ENCODE data around the gene GTF3C1. TPM values are rescaled to one million over a fixed set of nuclear protein-coding genes. Genes with fewer than 3 reads are reported as not detected.

The GTF3C1 gene
- total and polyA plus RNA-seq, 3 experiments from 2014 or later: 58.6 to 62.7 (median 60.4) TPM

DNA sequence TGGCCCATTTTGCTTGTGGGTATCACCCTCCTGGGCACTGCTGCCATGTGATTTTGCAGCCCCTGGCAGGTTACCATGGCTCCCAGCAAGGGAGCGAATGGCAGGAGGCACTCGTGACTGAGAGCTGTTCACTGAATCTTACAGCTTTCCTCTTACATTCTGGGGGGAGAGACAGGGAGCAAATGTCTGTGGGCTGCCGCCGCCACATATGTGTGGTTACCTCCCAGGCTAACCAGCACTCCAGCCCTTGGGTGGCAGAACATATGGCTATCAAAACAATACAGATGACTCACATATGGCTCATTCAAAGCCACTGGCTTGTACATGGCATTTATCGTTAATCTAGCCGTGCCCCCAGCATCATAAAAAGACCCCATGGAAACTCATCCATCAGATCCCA is 19.8 kb downstream of the GTF3C1 start:
- Histone ChIP-seq H3K4me1 (ENCODE audit: insufficient read depth, low read length) (no peaks in the 10 kb centered on the region), H3K36me3 (ENCODE audit: insufficient read depth, low read length) (peaks cover 55% of the 10 kb centered on the region), H3K4me3 (ENCODE audit: low read length) (no peak overlapping the region), H3K27me3 (ENCODE audit: insufficient read depth, low read length, poor library complexity, severe bottlenecking) (no peaks in the 10 kb centered on the region), H3K27ac (ENCODE audit: low read depth, low read length) (no peak overlapping the region), H3K9me3 (ENCODE audit: low read length) (no peaks in the 10 kb centered on the region)
- ChIA-PET POLR2A (no interaction called here), CTCF (no interaction called here)
- H3K4me1 Mint-ChIP-seq: peaks cover 0 to 3% (median 2%) of the 10 kb centered on the region in 3 donors
- peak overlapping the region in 1 of 8 donors; percentile 70 for H3K27ac Mint-ChIP-seq
- no peak for DNase-seq
- H3K27me3 Mint-ChIP-seq: peaks cover 0 to 2% of the 10 kb centered on the region in 2 donors
- H3K4me3 Mint-ChIP-seq: no peak overlapping the region
- H3K36me3 Mint-ChIP-seq: peaks cover 34 to 94% (median 39%) of the 10 kb centered on the region in 3 donors
- no peaks in the 10 kb centered on the region for H3K9me3 Mint-ChIP-seq

DNA sequence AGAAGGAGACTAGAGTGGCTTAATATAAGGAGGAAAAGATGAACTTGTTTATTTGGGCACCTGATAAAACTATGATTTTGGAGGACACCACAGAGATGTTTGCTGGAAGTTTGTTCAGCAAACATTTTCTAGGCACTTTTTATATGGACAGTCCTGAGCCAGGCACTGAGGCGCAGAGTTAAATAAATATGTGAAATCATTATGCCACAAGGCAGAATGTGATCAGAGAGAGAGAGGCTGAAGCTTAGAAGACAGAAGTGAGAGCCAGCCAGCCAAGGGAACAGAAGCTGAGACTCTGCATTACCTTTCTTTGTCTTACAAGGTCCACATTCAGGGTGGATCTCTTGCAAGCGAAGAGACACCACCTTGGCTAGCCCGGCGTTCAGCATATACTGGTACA is 21.4 kb downstream of the GTF3C1 start:
- DNase-seq: no peak
- H3K4me3 Mint-ChIP-seq: no peak overlapping the region
- H3K27ac ChIP-seq (ENCODE audit: low read depth, low read length): no peak overlapping the region
- peaks cover 0 to 2% of the 10 kb centered on the region in 2 donors for H3K27me3 Mint-ChIP-seq
- H3K36me3 Mint-ChIP-seq: peaks cover 33 to 96% (median 33%) of the 10 kb centered on the region in 3 donors
- H3K4me3 ChIP-seq (ENCODE audit: low read length): no peak overlapping the region
- ChIA-PET CTCF (no interaction called here), POLR2A (no interaction called here)
- H3K27ac Mint-ChIP-seq: no peak overlapping the region
- no peaks in the 10 kb centered on the region for H3K9me3 Mint-ChIP-seq
- H3K9me3 ChIP-seq (ENCODE audit: low read length): no peaks in the 10 kb centered on the region
- peaks cover 51% of the 10 kb centered on the region for H3K36me3 ChIP-seq (ENCODE audit: insufficient read depth, low read length)
- peaks cover 0 to 3% (median 2%) of the 10 kb centered on the region in 3 donors for H3K4me1 Mint-ChIP-seq
- H3K4me1 ChIP-seq (ENCODE audit: insufficient read depth, low read length): no peaks in the 10 kb centered on the region
- H3K27me3 ChIP-seq (ENCODE audit: insufficient read depth, low read length, poor library complexity, severe bottlenecking): no peaks in the 10 kb centered on the region

DNA sequence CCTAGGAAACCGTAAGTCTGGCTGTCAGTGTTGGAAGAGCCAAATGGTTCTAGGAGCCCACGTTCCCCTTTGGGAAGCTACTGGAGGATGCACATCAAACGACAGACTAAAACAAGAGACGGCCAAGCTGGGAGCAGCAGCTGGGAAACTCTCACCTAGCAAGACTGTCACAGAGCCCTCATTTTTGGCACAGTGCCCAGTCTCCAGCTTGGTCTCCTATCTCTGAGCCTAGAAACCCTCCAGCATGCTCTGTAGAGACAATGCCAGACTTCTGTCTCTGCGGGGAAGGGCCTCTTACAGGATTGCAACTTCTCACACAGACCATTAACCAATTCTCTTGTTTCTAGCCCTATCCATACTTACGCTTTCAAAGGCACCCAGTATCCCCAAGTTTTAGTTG is 23.5 kb downstream of the GTF3C1 start:
- ChIA-PET CTCF (no interaction called here), POLR2A (no interaction called here)
- H3K27ac ChIP-seq (ENCODE audit: low read depth, low read length): no peak overlapping the region
- no peaks in the 10 kb centered on the region for H3K9me3 ChIP-seq (ENCODE audit: low read length)
- Mint-ChIP-seq H3K27ac (no peak overlapping the region), H3K36me3 (peaks cover 20 to 93% (median 37%) of the 10 kb centered on the region in 3 donors), H3K9me3 (no peaks in the 10 kb centered on the region), H3K4me3 (no peak overlapping the region), H3K4me1 (peaks cover 0 to 2% (median 0%) of the 10 kb centered on the region in 3 donors), H3K27me3 (no peaks in the 10 kb centered on the region)
- no peaks in the 10 kb centered on the region for H3K27me3 ChIP-seq (ENCODE audit: insufficient read depth, low read length, poor library complexity, severe bottlenecking)
- H3K4me1 ChIP-seq (ENCODE audit: insufficient read depth, low read length): no peaks in the 10 kb centered on the region
- H3K4me3 ChIP-seq (ENCODE audit: low read length): no peak overlapping the region
- DNase-seq: no peak
- peaks cover 44% of the 10 kb centered on the region for H3K36me3 ChIP-seq (ENCODE audit: insufficient read depth, low read length)

DNA sequence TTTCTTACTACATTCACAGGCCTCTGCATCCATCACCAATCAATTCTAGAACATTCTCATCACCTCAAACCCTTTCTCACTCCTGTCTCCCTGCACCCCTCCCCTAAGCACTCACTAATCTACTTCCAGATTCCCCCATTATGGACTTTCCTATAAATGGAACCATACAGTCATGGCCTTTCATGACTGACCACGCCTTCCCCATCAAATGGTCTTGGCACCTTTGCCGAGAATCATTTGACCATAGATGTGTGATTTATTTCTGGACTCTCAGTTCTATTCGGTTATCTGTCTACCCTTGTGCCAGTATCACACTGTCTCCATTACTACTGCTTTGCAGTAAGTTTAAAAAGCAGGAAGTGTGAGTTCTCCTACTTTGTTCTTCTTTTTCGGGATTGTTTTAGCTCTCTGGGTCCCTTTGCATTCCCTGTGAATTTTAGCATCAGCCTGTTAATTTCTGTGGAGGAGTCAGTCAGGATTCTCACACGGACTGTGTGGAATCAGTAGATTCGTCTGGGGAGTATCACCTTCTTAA is 27.5 kb downstream of the GTF3C1 start:
- Histone ChIP-seq H3K4me3 (ENCODE audit: low read length) (no peak overlapping the region), H3K36me3 (ENCODE audit: insufficient read depth, low read length) (peaks cover 24% of the 10 kb centered on the region), H3K27ac (ENCODE audit: low read depth, low read length) (no peak overlapping the region), H3K9me3 (ENCODE audit: low read length) (no peaks in the 10 kb centered on the region), H3K4me1 (ENCODE audit: insufficient read depth, low read length) (no peaks in the 10 kb centered on the region), H3K27me3 (ENCODE audit: insufficient read depth, low read length, poor library complexity, severe bottlenecking) (no peaks in the 10 kb centered on the region)
- Mint-ChIP-seq H3K27ac (peak overlapping the region in 2 of 8 donors; percentile 2 to 73), H3K4me1 (peaks cover 0 to 2% (median 0%) of the 10 kb centered on the region in 3 donors), H3K9me3 (no peaks in the 10 kb centered on the region), H3K4me3 (no peak overlapping the region), H3K36me3 (peaks cover under 1 to 82% (median 29%) of the 10 kb centered on the region in 3 donors), H3K27me3 (no peaks in the 10 kb centered on the region)
- CTCF ChIA-PET: no interaction called here
- POLR2A ChIA-PET: no interaction called here
- DNase-seq: no peak

DNA sequence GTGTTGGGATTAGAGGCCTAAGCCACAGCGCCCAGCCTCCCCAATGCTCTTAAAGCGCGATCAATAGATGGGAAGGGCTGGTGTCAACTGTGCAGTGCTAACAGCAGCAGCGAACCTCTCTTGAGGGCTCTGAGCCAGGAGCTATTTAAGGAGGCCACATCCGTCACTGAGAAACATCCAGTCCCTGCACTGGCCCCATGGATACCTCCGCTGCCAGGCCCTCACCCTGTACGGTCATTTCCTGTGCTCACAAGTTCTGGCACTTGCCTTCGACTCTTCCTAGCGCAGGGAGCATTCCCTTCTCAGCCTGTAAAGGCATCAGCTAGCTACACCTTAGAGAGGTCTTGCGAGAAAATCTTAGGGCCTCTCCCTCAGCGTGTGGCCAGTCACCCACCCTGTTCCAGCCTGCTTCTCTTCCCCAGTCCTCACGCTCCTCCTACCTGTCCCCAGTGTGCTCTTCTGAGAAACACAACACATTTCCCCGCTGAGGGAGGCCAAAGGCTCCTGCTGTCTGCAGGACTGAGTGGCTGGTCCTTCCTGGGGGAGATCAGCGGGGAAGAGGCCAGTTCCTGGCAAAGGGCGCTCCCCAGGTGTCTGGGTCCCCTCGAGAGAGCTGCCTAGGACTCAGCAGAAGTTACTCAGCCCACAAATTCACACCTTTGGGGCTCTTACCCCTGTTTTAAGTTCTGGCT is 28.6 kb downstream of the GTF3C1 start:
- no peaks in the 10 kb centered on the region for H3K4me1 ChIP-seq (ENCODE audit: insufficient read depth, low read length)
- H3K27me3 ChIP-seq (ENCODE audit: insufficient read depth, low read length, poor library complexity, severe bottlenecking): no peaks in the 10 kb centered on the region
- DNase-seq: no peak
- no peaks in the 10 kb centered on the region for H3K9me3 Mint-ChIP-seq
- H3K36me3 ChIP-seq (ENCODE audit: insufficient read depth, low read length): peaks cover 13% of the 10 kb centered on the region
- H3K4me3 Mint-ChIP-seq: no peak overlapping the region
- H3K36me3 Mint-ChIP-seq: peaks cover 0 to 78% (median 26%) of the 10 kb centered on the region in 3 donors
- no peaks in the 10 kb centered on the region for H3K9me3 ChIP-seq (ENCODE audit: low read length)
- H3K4me1 Mint-ChIP-seq: peaks cover 0 to 2% (median 0%) of the 10 kb centered on the region in 3 donors
- ChIA-PET CTCF (no interaction called here), POLR2A (no interaction called here)
- H3K27ac ChIP-seq (ENCODE audit: low read depth, low read length): no peak overlapping the region
- peak overlapping the region in 2 of 8 donors; percentile 42 to 68 for H3K27ac Mint-ChIP-seq
- H3K4me3 ChIP-seq (ENCODE audit: low read length): no peak overlapping the region
- no peaks in the 10 kb centered on the region for H3K27me3 Mint-ChIP-seq

DNA sequence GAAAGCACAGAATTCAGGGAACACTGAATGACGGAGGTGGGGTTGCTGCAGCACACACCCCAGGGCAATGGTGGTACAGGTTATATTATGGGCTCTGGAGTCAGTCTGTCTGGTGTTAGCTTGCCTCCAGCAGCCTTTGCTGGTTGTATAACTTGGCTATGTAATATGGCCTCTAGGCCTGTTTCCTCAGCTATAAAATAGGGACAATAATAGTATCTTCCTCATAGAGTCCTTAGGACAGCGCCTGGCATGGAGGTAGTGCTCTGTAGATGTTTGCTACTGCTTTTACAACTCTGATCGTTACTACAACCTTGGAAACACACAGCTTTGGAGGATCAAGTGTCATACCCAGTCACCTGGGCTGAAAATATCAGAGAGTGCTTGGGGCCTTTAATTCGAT is 31.5 kb downstream of the GTF3C1 start:
- Mint-ChIP-seq H3K27ac (peak overlapping the region in 1 of 8 donors; percentile 11), H3K27me3 (no peaks in the 10 kb centered on the region), H3K9me3 (no peaks in the 10 kb centered on the region), H3K4me1 (peaks cover 0 to 5% (median 2%) of the 10 kb centered on the region in 3 donors), H3K4me3 (peak overlapping the region in 1 of 7 donors; percentile 59), H3K36me3 (peaks cover 4 to 73% (median 24%) of the 10 kb centered on the region in 3 donors)
- ChIA-PET POLR2A (no interaction called here), CTCF (no interaction called here)
- no peaks in the 10 kb centered on the region for H3K4me1 ChIP-seq (ENCODE audit: insufficient read depth, low read length)
- no peaks in the 10 kb centered on the region for H3K9me3 ChIP-seq (ENCODE audit: low read length)
- no peak overlapping the region for H3K27ac ChIP-seq (ENCODE audit: low read depth, low read length)
- H3K36me3 ChIP-seq (ENCODE audit: insufficient read depth, low read length): peaks cover 7% of the 10 kb centered on the region
- H3K4me3 ChIP-seq (ENCODE audit: low read length): no peak overlapping the region
- H3K27me3 ChIP-seq (ENCODE audit: insufficient read depth, low read length, poor library complexity, severe bottlenecking): no peaks in the 10 kb centered on the region
- no peak for DNase-seq

DNA sequence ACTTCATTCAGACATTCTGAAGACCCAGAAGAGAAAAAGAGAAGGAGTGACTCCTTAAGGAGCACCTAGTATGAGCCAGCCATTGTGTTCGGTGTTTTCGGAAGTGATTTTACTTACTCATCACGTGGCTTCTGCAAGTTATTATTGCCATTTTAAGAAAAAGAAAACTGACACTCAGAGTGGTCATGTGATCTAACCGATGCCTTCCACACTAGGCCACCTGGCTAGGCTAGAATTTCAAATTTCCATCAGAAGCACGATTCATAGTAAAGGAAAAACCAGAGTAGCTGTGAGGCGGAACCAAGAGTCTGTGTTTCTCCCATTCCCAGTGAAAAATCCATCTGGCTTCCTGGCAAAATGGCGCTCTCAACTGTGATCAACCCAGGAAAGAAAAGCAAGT is 32.0 kb downstream of the GTF3C1 start:
- ChIA-PET POLR2A (no interaction called here), CTCF (no interaction called here)
- no peak overlapping the region for H3K4me3 Mint-ChIP-seq
- Histone ChIP-seq H3K27ac (ENCODE audit: low read depth, low read length) (no peak overlapping the region), H3K4me3 (ENCODE audit: low read length) (no peak overlapping the region), H3K27me3 (ENCODE audit: insufficient read depth, low read length, poor library complexity, severe bottlenecking) (no peaks in the 10 kb centered on the region), H3K36me3 (ENCODE audit: insufficient read depth, low read length) (peaks cover 7% of the 10 kb centered on the region), H3K4me1 (ENCODE audit: insufficient read depth, low read length) (no peaks in the 10 kb centered on the region), H3K9me3 (ENCODE audit: low read length) (no peaks in the 10 kb centered on the region)
- no peak overlapping the region for H3K27ac Mint-ChIP-seq
- H3K4me1 Mint-ChIP-seq: peaks cover 0 to 5% (median 2%) of the 10 kb centered on the region in 3 donors
- H3K27me3 Mint-ChIP-seq: no peaks in the 10 kb centered on the region
- H3K36me3 Mint-ChIP-seq: peaks cover 4 to 73% (median 19%) of the 10 kb centered on the region in 3 donors
- DNase-seq: no peak
- no peaks in the 10 kb centered on the region for H3K9me3 Mint-ChIP-seq

DNA sequence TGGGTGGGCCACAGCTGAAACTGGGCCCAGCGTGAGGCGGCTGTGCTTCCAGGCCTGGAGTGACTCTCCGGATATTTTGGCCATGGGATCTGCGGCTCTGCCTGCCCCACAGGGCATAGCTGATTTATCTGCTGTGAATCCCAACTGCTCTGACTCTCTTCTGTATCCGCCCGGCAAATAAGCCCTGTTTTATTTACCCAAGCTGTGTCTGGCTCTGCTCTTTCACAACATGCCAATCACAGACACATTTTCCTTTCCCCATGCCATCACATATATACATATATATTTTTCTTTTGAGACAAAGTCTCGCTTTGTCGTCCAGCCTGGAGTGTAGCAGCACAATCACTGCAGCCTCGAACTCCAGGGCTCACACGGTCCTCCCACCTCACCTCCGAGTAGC is 33.3 kb downstream of the GTF3C1 start:
- Mint-ChIP-seq H3K36me3 (peaks cover 4 to 75% (median 15%) of the 10 kb centered on the region in 3 donors), H3K27ac (peak overlapping the region in 2 of 8 donors; percentile 73 to 78), H3K27me3 (no peaks in the 10 kb centered on the region), H3K4me3 (no peak overlapping the region), H3K9me3 (no peaks in the 10 kb centered on the region), H3K4me1 (peaks cover 0 to 5% (median 0%) of the 10 kb centered on the region in 3 donors)
- Histone ChIP-seq H3K27me3 (ENCODE audit: insufficient read depth, low read length, poor library complexity, severe bottlenecking) (no peaks in the 10 kb centered on the region), H3K27ac (ENCODE audit: low read depth, low read length) (no peak overlapping the region), H3K4me1 (ENCODE audit: insufficient read depth, low read length) (no peaks in the 10 kb centered on the region), H3K4me3 (ENCODE audit: low read length) (no peak overlapping the region), H3K9me3 (ENCODE audit: low read length) (no peaks in the 10 kb centered on the region), H3K36me3 (ENCODE audit: insufficient read depth, low read length) (peaks cover 7% of the 10 kb centered on the region)
- POLR2A ChIA-PET: no interaction called here
- no peak for DNase-seq
- CTCF ChIA-PET: interaction anchor here (1.2 kb wide), 1 partner anchor 15 kb away, joined by 4 read pairs; no protein-coding TSS in a partner anchor
